ENCODE data around the gene SAYSD1. TPM values are rescaled to one million over a fixed set of nuclear protein-coding genes. Genes with fewer than 3 reads are reported as not detected.

SAYSD1 gene
- total and polyA plus RNA-seq, 2 experiments from 2014 or later = 16.9 to 23.4 TPM

GRCh38 chr6:39144481-39145173 lies 29.6 kb upstream of the SAYSD1 start:
- Histone ChIP-seq H4K20me1 (ENCODE audit: insufficient read depth, poor library complexity, severe bottlenecking) (no peaks in the 10 kb centered on the region), H3K4me2 (no peak overlapping the region), H2AFZ (no peak overlapping the region), H3K4me3 (no peak overlapping the region), H3K4me1 (ENCODE audit: insufficient read depth) (no peaks in the 10 kb centered on the region), H3K36me3 (replicated peaks; ENCODE audit: insufficient read depth, low read depth) (no peaks in the 10 kb centered on the region), H3K9me2 (replicated peaks; ENCODE audit: insufficient read depth) (no peaks in the 10 kb centered on the region), H3K79me2 (no peaks in the 10 kb centered on the region), H3K9me3 (ENCODE audit: low read depth) (no peaks in the 10 kb centered on the region), H3K27ac (no peak overlapping the region), H3K27me3 (peaks cover 17% of the 10 kb centered on the region)
- no peak for DNase-seq (ENCODE audit: low spot score)
- no peak for TF ChIP-seq EZH2phosphoT487 (IDR thresholded peaks at IDR 0.05; ENCODE audit: low read depth, severe bottlenecking, unreplicated experiment)
- no peak for TF ChIP-seq EZH2 (IDR thresholded peaks at IDR 0.05; ENCODE audit: borderline replicate concordance)
- TF ChIP-seq CTCF (IDR thresholded peaks at IDR 0.05; ENCODE audit: poor library complexity) = no peak
- WGBS (ENCODE audit: low lambda C conversion rate, missing lambda C conversion rate) = 89% methylated on average over 1 of the region's 1 CpG

- Histone ChIP-seq H3K27ac (no peak overlapping the region), H3K79me2 (no peaks in the 10 kb centered on the region), H3K4me3 (no peak overlapping the region), H3K4me1 (ENCODE audit: insufficient read depth) (no peaks in the 10 kb centered on the region), H2AFZ (no peak overlapping the region), H3K27me3 (peaks cover 6% of the 10 kb centered on the region), H3K9me2 (replicated peaks; ENCODE audit: insufficient read depth) (no peaks in the 10 kb centered on the region), H3K4me2 (no peak overlapping the region), H3K36me3 (replicated peaks; ENCODE audit: insufficient read depth, low read depth) (no peaks in the 10 kb centered on the region), H4K20me1 (ENCODE audit: insufficient read depth, poor library complexity, severe bottlenecking) (no peaks in the 10 kb centered on the region), H3K9me3 (ENCODE audit: low read depth) (no peaks in the 10 kb centered on the region)
- no peak for TF ChIP-seq CTCF (IDR thresholded peaks at IDR 0.05; ENCODE audit: poor library complexity)
- no peak for TF ChIP-seq EZH2phosphoT487 (IDR thresholded peaks at IDR 0.05; ENCODE audit: low read depth, severe bottlenecking, unreplicated experiment)
- no peak for TF ChIP-seq EZH2 (IDR thresholded peaks at IDR 0.05; ENCODE audit: borderline replicate concordance)
- DNase-seq (ENCODE audit: low spot score) = no peak
- WGBS (ENCODE audit: low lambda C conversion rate, missing lambda C conversion rate) = 58% methylated on average over 13 of the region's 13 CpGs
Observed at GRCh38 chr6:39143238-39143930, 28.4 kb upstream of the SAYSD1 start.

GRCh38 chr6:39140556-39141167 lies 25.7 kb upstream of the SAYSD1 start:
- WGBS (ENCODE audit: low lambda C conversion rate, missing lambda C conversion rate) = 77% methylated on average over 7 of the region's 7 CpGs
- Histone ChIP-seq H3K4me1 (ENCODE audit: insufficient read depth) (no peaks in the 10 kb centered on the region), H2AFZ (no peak overlapping the region), H3K4me2 (no peak overlapping the region), H3K9me3 (ENCODE audit: low read depth) (no peaks in the 10 kb centered on the region), H4K20me1 (ENCODE audit: insufficient read depth, poor library complexity, severe bottlenecking) (no peaks in the 10 kb centered on the region), H3K27ac (no peak overlapping the region), H3K4me3 (no peak overlapping the region), H3K36me3 (replicated peaks; ENCODE audit: insufficient read depth, low read depth) (no peaks in the 10 kb centered on the region), H3K27me3 (no peaks in the 10 kb centered on the region), H3K9me2 (replicated peaks; ENCODE audit: insufficient read depth) (no peaks in the 10 kb centered on the region), H3K79me2 (no peaks in the 10 kb centered on the region)
- no peak for TF ChIP-seq EZH2phosphoT487 (IDR thresholded peaks at IDR 0.05; ENCODE audit: low read depth, severe bottlenecking, unreplicated experiment)
- no peak for TF ChIP-seq CTCF (IDR thresholded peaks at IDR 0.05; ENCODE audit: poor library complexity)
- TF ChIP-seq EZH2 (IDR thresholded peaks at IDR 0.05; ENCODE audit: borderline replicate concordance) = no peak
- DNase-seq (ENCODE audit: low spot score) = no peak

Data from hepatocyte (in vitro differentiated cells).